GM23338 (cell line): ENCODE measurements around the gene PLA2G12A.

Experiments
- CREB1 ChIP-seq: fragments of 250-450 bp; sonication (Bioruptor Pico); IDR thresholded peaks from 2 replicates; pipeline ENCODE4 v1.5.0; 2020; ENCODE audit warnings: low read depth, mild to moderate bottlenecking, moderate library complexity
- CTCF ChIP-seq, 2 experiments: fragments of 200-600 bp in 1 of 2; sonication (generic) in 1 of 2; conservative IDR thresholded peaks; 2 replicates each; pipeline versions ENCODE4 v1.5.1 to v1.6.1; 2016 to 2017; ENCODE audit warnings: antibody characterized with exemption in 2 of 2, low read depth in 2 of 2, mild to moderate bottlenecking in 2 of 2, moderate library complexity in 1 of 2
- ETS1 ChIP-seq: IDR thresholded peaks from 2 replicates; pipeline ENCODE4 v1.6.1; 2016; ENCODE audit warnings: antibody characterized with exemption
- EZH2 ChIP-seq: fragments of 200-600 bp; sonication (generic); IDR thresholded peaks from one replicate; pipeline ENCODE4 v1.8.0; 2017; ENCODE audit warnings: antibody characterized with exemption, mild to moderate bottlenecking, low read depth; ENCODE audit not compliant: unreplicated experiment
- EZH2phosphoT487 ChIP-seq: fragments of 200-600 bp; sonication (generic); IDR thresholded peaks from one replicate; pipeline ENCODE4 v1.8.1; 2018; ENCODE audit warnings: antibody characterized with exemption; ENCODE audit not compliant: unreplicated experiment
- JUNB ChIP-seq: IDR thresholded peaks from one replicate; pipeline ENCODE4 v1.6.1; 2016; ENCODE audit warnings: antibody characterized with exemption; ENCODE audit not compliant: unreplicated experiment
- NANOG ChIP-seq: IDR thresholded peaks from 2 replicates; pipeline ENCODE4 v1.6.1; 2016; ENCODE audit warnings: antibody characterized with exemption, borderline replicate concordance
- POLR2AphosphoS5 ChIP-seq: IDR thresholded peaks from 2 replicates; pipeline ENCODE4 v1.6.1; 2016; ENCODE audit warnings: antibody characterized with exemption, low read depth
- REST ChIP-seq: IDR thresholded peaks from one replicate; pipeline ENCODE4 v1.6.1; 2018; ENCODE audit warnings: antibody characterized with exemption; ENCODE audit not compliant: unreplicated experiment
- ZNF114 ChIP-seq: fragments of 250-450 bp; sonication (Bioruptor Pico); IDR thresholded peaks from 2 replicates; pipeline ENCODE4 v1.5.0; 2020; ENCODE audit warnings: mild to moderate bottlenecking, moderate library complexity
- ZNF331 ChIP-seq: fragments of 250-450 bp; sonication (Bioruptor Pico); IDR thresholded peaks from 2 replicates; pipeline ENCODE4 v1.5.0; 2020; ENCODE audit warnings: low read depth, mild to moderate bottlenecking, moderate library complexity
- ZNF462 ChIP-seq: fragments of 250-450 bp; sonication (Bioruptor Pico); IDR thresholded peaks from 2 replicates; pipeline ENCODE4 v1.5.0; 2020; ENCODE audit warnings: mild to moderate bottlenecking, moderate library complexity

GRCh38 chr4:109760682-109761081 lies 30.8 kb upstream of the PLA2G12A start:
- no peak for TF ChIP-seq EZH2phosphoT487
- no peak for TF ChIP-seq POLR2AphosphoS5
- TF ChIP-seq ETS1, result no peak
- no peak for TF ChIP-seq CTCF (conservative IDR thresholded peaks at IDR 0.05; ENCODE audit: low read depth in 2 of 2)
- no peak for TF ChIP-seq CREB1
- TF ChIP-seq EZH2, result no peak
- no peak for TF ChIP-seq REST
- no peak for TF ChIP-seq ZNF331
- TF ChIP-seq NANOG, result no peak
- no peak for TF ChIP-seq JUNB
- no peak for TF ChIP-seq ZNF114
- TF ChIP-seq ZNF462, result no peak
